ENCODE data around the gene HRAS. TPM values are rescaled to one million over a fixed set of nuclear protein-coding genes. Genes with fewer than 3 reads are reported as not detected.

HRAS gene
- total and polyA plus RNA-seq, 2 of the 8 experiments (the other 6 are each of a cell fraction or from before 2014, with no cell fraction given): 44.3 to 54.7 TPM

MicroRNAs encoded within 50 kb of the gene (microRNA counts, 767-probe panel; counts per million panel counts)
- 879 counts per million, percentile 95 among the panel's probes with 10 or more counts for microRNA hsa-miR-210

Small RNA genes within 50 kb of the gene (microRNA-seq; reads per million reads assigned to microRNA genes)
- gene MIR210 (ENCODE audit: borderline microRNAs expressed in 2 of 2, borderline number of aligned reads in 2 of 2, borderline replicate concordance in 1 of 2): 37.8 to 71.5 reads per million in 2 experiments

Small RNA genes within 50 kb of the gene (small RNA-seq; reads per million reads assigned to genes)
- gene MIR210 (ENCODE audit: insufficient read depth): 233 reads per million, percentile 98 among the genes with 10 or more reads in this experiment

Other genes with a start within 250 kb of the HRAS start
- 52.9 and 60.7 TPM in 2 replicates for gene PGGHG, start 246.4 kb downstream of the HRAS start, total RNA-seq (2021; fragmentation: NEBNext Ultra II Directional; extraction: Animal tissue kit (Norgen Biotek cat#: 25700))
- 34.8 and 61.4 TPM in 2 replicates for gene PGGHG, start 246.4 kb downstream of the HRAS start, polyA plus RNA-seq (2011; rRNA removed)
- not detected in 2 replicates for gene IFITM5, start 236.1 kb downstream of the HRAS start, total RNA-seq (2021; fragmentation: NEBNext Ultra II Directional; extraction: Animal tissue kit (Norgen Biotek cat#: 25700))
- 0.50 TPM in 1 of 2 replicates, not detected in the other for gene IFITM5, start 236.1 kb downstream of the HRAS start, polyA plus RNA-seq (2011; rRNA removed)
- 363 and 399 TPM in 2 replicates for gene IFITM2, start 227.8 kb downstream of the HRAS start, total RNA-seq (2021; fragmentation: NEBNext Ultra II Directional; extraction: Animal tissue kit (Norgen Biotek cat#: 25700))
- 764 and 902 TPM in 2 replicates for gene IFITM2, start 227.8 kb downstream of the HRAS start, polyA plus RNA-seq (2011; rRNA removed)
- 394 and 417 TPM in 2 replicates for gene IFITM1, start 221.5 kb downstream of the HRAS start, total RNA-seq (2021; fragmentation: NEBNext Ultra II Directional; extraction: Animal tissue kit (Norgen Biotek cat#: 25700))
- gene IFITM1, start 221.5 kb downstream of the HRAS start, polyA plus RNA-seq (2011; rRNA removed): 1,464 and 1,887 TPM in 2 replicates
- 230 and 238 TPM in 2 replicates for gene IFITM3, start 214.7 kb downstream of the HRAS start, total RNA-seq (2021; fragmentation: NEBNext Ultra II Directional; extraction: Animal tissue kit (Norgen Biotek cat#: 25700))
- 666 and 779 TPM in 2 replicates for gene IFITM3, start 214.7 kb downstream of the HRAS start, polyA plus RNA-seq (2011; rRNA removed)
- gene B4GALNT4, start 166.1 kb downstream of the HRAS start, total RNA-seq (2021; fragmentation: NEBNext Ultra II Directional; extraction: Animal tissue kit (Norgen Biotek cat#: 25700)): 76.3 and 89.0 TPM in 2 replicates
- 40.9 and 69.4 TPM in 2 replicates for gene B4GALNT4, start 166.1 kb downstream of the HRAS start, polyA plus RNA-seq (2011; rRNA removed)
- gene PKP3, start 141.4 kb downstream of the HRAS start, total RNA-seq (2021; fragmentation: NEBNext Ultra II Directional; extraction: Animal tissue kit (Norgen Biotek cat#: 25700)): 28.5 and 28.7 TPM in 2 replicates
- 16.7 and 28.0 TPM in 2 replicates for gene PKP3, start 141.4 kb downstream of the HRAS start, polyA plus RNA-seq (2011; rRNA removed)
- gene SIGIRR, start 120.6 kb downstream of the HRAS start, total RNA-seq (2021; fragmentation: NEBNext Ultra II Directional; extraction: Animal tissue kit (Norgen Biotek cat#: 25700)): 66.3 and 68.9 TPM in 2 replicates
- 55.2 and 94.2 TPM in 2 replicates for gene SIGIRR, start 120.6 kb downstream of the HRAS start, polyA plus RNA-seq (2011; rRNA removed)
- 18.0 and 20.0 TPM in 2 replicates for gene ANO9, start 93.6 kb downstream of the HRAS start, total RNA-seq (2021; fragmentation: NEBNext Ultra II Directional; extraction: Animal tissue kit (Norgen Biotek cat#: 25700))
- 20.7 and 24.6 TPM in 2 replicates for gene ANO9, start 93.6 kb downstream of the HRAS start, polyA plus RNA-seq (2011; rRNA removed)
- gene PTDSS2, start 85.3 kb downstream of the HRAS start, total RNA-seq (2021; fragmentation: NEBNext Ultra II Directional; extraction: Animal tissue kit (Norgen Biotek cat#: 25700)): 48.7 and 52.4 TPM in 2 replicates
- 68.2 and 108 TPM in 2 replicates for gene PTDSS2, start 85.3 kb downstream of the HRAS start, polyA plus RNA-seq (2011; rRNA removed)
- 49.8 and 53.4 TPM in 2 replicates for gene RNH1, start 28.3 kb downstream of the HRAS start, total RNA-seq (2021; fragmentation: NEBNext Ultra II Directional; extraction: Animal tissue kit (Norgen Biotek cat#: 25700))
- 48.7 and 86.4 TPM in 2 replicates for gene RNH1, start 28.3 kb downstream of the HRAS start, polyA plus RNA-seq (2011; rRNA removed)
- gene LRRC56, start 2.0 kb upstream of the HRAS start, total RNA-seq (2021; fragmentation: NEBNext Ultra II Directional; extraction: Animal tissue kit (Norgen Biotek cat#: 25700)): 1.9 and 2.1 TPM in 2 replicates
- 0.94 and 1.6 TPM in 2 replicates for gene LRRC56, start 2.0 kb upstream of the HRAS start, polyA plus RNA-seq (2011; rRNA removed)
- gene LMNTD2, start 25.2 kb upstream of the HRAS start, total RNA-seq (2021; fragmentation: NEBNext Ultra II Directional; extraction: Animal tissue kit (Norgen Biotek cat#: 25700)): 2.6 and 3.1 TPM in 2 replicates
- gene LMNTD2, start 25.2 kb upstream of the HRAS start, polyA plus RNA-seq (2011; rRNA removed): 1.6 and 3.6 TPM in 2 replicates
- 20.6 and 22.3 TPM in 2 replicates for gene RASSF7, start 25.4 kb upstream of the HRAS start, total RNA-seq (2021; fragmentation: NEBNext Ultra II Directional; extraction: Animal tissue kit (Norgen Biotek cat#: 25700))
- 43.9 and 60.6 TPM in 2 replicates for gene RASSF7, start 25.4 kb upstream of the HRAS start, polyA plus RNA-seq (2011; rRNA removed)
- 37.3 and 39.8 TPM in 2 replicates for gene PHRF1, start 40.9 kb upstream of the HRAS start, total RNA-seq (2021; fragmentation: NEBNext Ultra II Directional; extraction: Animal tissue kit (Norgen Biotek cat#: 25700))
- 13.4 and 21.8 TPM in 2 replicates for gene PHRF1, start 40.9 kb upstream of the HRAS start, polyA plus RNA-seq (2011; rRNA removed)
- 9.4 and 9.6 TPM in 2 replicates for gene IRF7, start 80.4 kb upstream of the HRAS start, total RNA-seq (2021; fragmentation: NEBNext Ultra II Directional; extraction: Animal tissue kit (Norgen Biotek cat#: 25700))
- gene IRF7, start 80.4 kb upstream of the HRAS start, polyA plus RNA-seq (2011; rRNA removed): 9.1 and 12.8 TPM in 2 replicates
- gene CDHR5, start 89.4 kb upstream of the HRAS start, total RNA-seq (2021; fragmentation: NEBNext Ultra II Directional; extraction: Animal tissue kit (Norgen Biotek cat#: 25700)): 0.11 TPM in 1 of 2 replicates, not detected in the other
- 0.02 TPM in 1 of 2 replicates, not detected in the other for gene CDHR5, start 89.4 kb upstream of the HRAS start, polyA plus RNA-seq (2011; rRNA removed)
- gene SCT, start 91.6 kb upstream of the HRAS start, total RNA-seq (2021; fragmentation: NEBNext Ultra II Directional; extraction: Animal tissue kit (Norgen Biotek cat#: 25700)): 2.0 and 2.2 TPM in 2 replicates
- gene SCT, start 91.6 kb upstream of the HRAS start, polyA plus RNA-seq (2011; rRNA removed): 1.7 and 3.7 TPM in 2 replicates
- 3.3 and 3.4 TPM in 2 replicates for gene DRD4, start 101.7 kb upstream of the HRAS start, total RNA-seq (2021; fragmentation: NEBNext Ultra II Directional; extraction: Animal tissue kit (Norgen Biotek cat#: 25700))
- 4.9 and 9.7 TPM in 2 replicates for gene DRD4, start 101.7 kb upstream of the HRAS start, polyA plus RNA-seq (2011; rRNA removed)
- 53.7 and 58.4 TPM in 2 replicates for gene DEAF1, start 159.6 kb upstream of the HRAS start, total RNA-seq (2021; fragmentation: NEBNext Ultra II Directional; extraction: Animal tissue kit (Norgen Biotek cat#: 25700))
- gene DEAF1, start 159.6 kb upstream of the HRAS start, polyA plus RNA-seq (2011; rRNA removed): 47.3 and 64.7 TPM in 2 replicates
- 7.3 and 8.0 TPM in 2 replicates for gene TMEM80, start 160.2 kb upstream of the HRAS start, total RNA-seq (2021; fragmentation: NEBNext Ultra II Directional; extraction: Animal tissue kit (Norgen Biotek cat#: 25700))
- 16.3 and 21.4 TPM in 2 replicates for gene TMEM80, start 160.2 kb upstream of the HRAS start, polyA plus RNA-seq (2011; rRNA removed)
- gene EPS8L2, start 170.7 kb upstream of the HRAS start, total RNA-seq (2021; fragmentation: NEBNext Ultra II Directional; extraction: Animal tissue kit (Norgen Biotek cat#: 25700)): 38.5 and 44.3 TPM in 2 replicates
- 57.0 and 65.3 TPM in 2 replicates for gene EPS8L2, start 170.7 kb upstream of the HRAS start, polyA plus RNA-seq (2011; rRNA removed)
- gene TALDO1, start 211.9 kb upstream of the HRAS start, total RNA-seq (2021; fragmentation: NEBNext Ultra II Directional; extraction: Animal tissue kit (Norgen Biotek cat#: 25700)): 302 and 308 TPM in 2 replicates
- 265 and 293 TPM in 2 replicates for gene TALDO1, start 211.9 kb upstream of the HRAS start, polyA plus RNA-seq (2011; rRNA removed)
- gene GATD1, start 241.9 kb upstream of the HRAS start, total RNA-seq (2021; fragmentation: NEBNext Ultra II Directional; extraction: Animal tissue kit (Norgen Biotek cat#: 25700)): 47.5 and 54.9 TPM in 2 replicates
- 54.8 and 101 TPM in 2 replicates for gene GATD1, start 241.9 kb upstream of the HRAS start, polyA plus RNA-seq (2011; rRNA removed)

All from H1 (cell line).